ENCODE results near the gene MAP3K4. TPM values are rescaled to one million over a fixed set of nuclear protein-coding genes. Genes with fewer than 3 reads are reported as not detected.

The MAP3K4 gene
- 41.3 and 47.0 TPM in 2 replicates for total RNA-seq

GRCh38 chr6:160991406-160992060 is at the start of gene MAP3K4:
Gene MAP3K4 (plus strand): TSS chr6:160991769. CDS start chr6:160991932, 163 bp downstream.
- no peak for FAIRE-seq
- peak; percentile 35 for DNase-seq (ENCODE audit: low read depth)
- Histone ChIP-seq H3K27me3 (ENCODE audit: control insufficient read depth, insufficient read depth, low read length) (no peaks in the 10 kb centered on the region), H3K36me3 (ENCODE audit: control insufficient read depth, insufficient read depth, low read length) (no peaks in the 10 kb centered on the region), H3K4me3 (ENCODE audit: low read depth, low read length) (peak within 1 kb of the TSS; percentile 84)
- no peak for TF ChIP-seq CTCF (IDR thresholded peaks at IDR 0.05; ENCODE audit: insufficient read depth, low read length, severe bottlenecking)

- Histone ChIP-seq H3K4me3 (ENCODE audit: low read depth, low read length) (no peak overlapping the region), H3K27me3 (ENCODE audit: control insufficient read depth, insufficient read depth, low read length) (no peaks in the 10 kb centered on the region), H3K36me3 (ENCODE audit: control insufficient read depth, insufficient read depth, low read length) (no peaks in the 10 kb centered on the region)
- FAIRE-seq (no peak), DNase-seq (ENCODE audit: low read depth) (no peak)
- TF ChIP-seq CTCF (IDR thresholded peaks at IDR 0.05; ENCODE audit: insufficient read depth, low read length, severe bottlenecking) = no peak
Observed at GRCh38 chr6:160943997-160944396, 47.6 kb upstream of the MAP3K4 start.

- TF ChIP-seq CTCF (IDR thresholded peaks at IDR 0.05; ENCODE audit: insufficient read depth, low read length, severe bottlenecking) = no peak
- FAIRE-seq = no peak
- no peak overlapping the region for H3K4me3 ChIP-seq (ENCODE audit: low read depth, low read length)
- no peak for DNase-seq (ENCODE audit: low read depth)
- no peaks in the 10 kb centered on the region for H3K27me3 ChIP-seq (ENCODE audit: control insufficient read depth, insufficient read depth, low read length)
- no peaks in the 10 kb centered on the region for H3K36me3 ChIP-seq (ENCODE audit: control insufficient read depth, insufficient read depth, low read length)
Observed at GRCh38 chr6:160945516-160946177, 45.9 kb upstream of the MAP3K4 start.

- Histone ChIP-seq H3K27me3 (ENCODE audit: control insufficient read depth, insufficient read depth, low read length) (no peaks in the 10 kb centered on the region), H3K36me3 (ENCODE audit: control insufficient read depth, insufficient read depth, low read length) (no peaks in the 10 kb centered on the region), H3K4me3 (ENCODE audit: low read depth, low read length) (no peak overlapping the region)
- peak; percentile 95 for DNase-seq (ENCODE audit: low read depth)
- FAIRE-seq = no peak
- no peak for TF ChIP-seq CTCF (IDR thresholded peaks at IDR 0.05; ENCODE audit: insufficient read depth, low read length, severe bottlenecking)
Observed at GRCh38 chr6:160949531-160949930, 42.0 kb upstream of the MAP3K4 start.

- Histone ChIP-seq H3K4me3 (ENCODE audit: low read depth, low read length) (no peak overlapping the region), H3K27me3 (ENCODE audit: control insufficient read depth, insufficient read depth, low read length) (no peaks in the 10 kb centered on the region), H3K36me3 (ENCODE audit: control insufficient read depth, insufficient read depth, low read length) (no peaks in the 10 kb centered on the region)
- peak; percentile 66 for FAIRE-seq
- TF ChIP-seq CTCF (IDR thresholded peaks at IDR 0.05; ENCODE audit: insufficient read depth, low read length, severe bottlenecking) = no peak
- DNase-seq (ENCODE audit: low read depth) = peak; percentile 94
Observed at GRCh38 chr6:160950507-160950906, 41.1 kb upstream of the MAP3K4 start.
